Hepatocyte (in vitro differentiated cells): ENCODE measurements around the gene DOCK4.

Experiments
- CTCF ChIP-seq: fragments of 200-600 bp; sonication (generic); IDR thresholded peaks from 2 replicates; pipeline ENCODE4 v1.5.1; 2016; ENCODE audit warnings: antibody characterized with exemption, mild to moderate bottlenecking; ENCODE audit not compliant: poor library complexity
- EZH2 ChIP-seq: fragments of 200-600 bp; sonication (generic); IDR thresholded peaks from 2 replicates; pipeline ENCODE4 v1.6.1; 2016; ENCODE audit warnings: antibody characterized with exemption, mild to moderate bottlenecking, borderline replicate concordance
- EZH2phosphoT487 ChIP-seq: fragments of 200-600 bp; sonication (generic); IDR thresholded peaks from one replicate; pipeline ENCODE4 v1.6.1; 2018; ENCODE audit warnings: antibody characterized with exemption, mild to moderate bottlenecking, low read depth, moderate library complexity; ENCODE audit not compliant: unreplicated experiment, severe bottlenecking

GRCh38 chr7:112116358-112116757, 89.8 kb downstream of the DOCK4 start:
- no peak for TF ChIP-seq CTCF
- no peak for TF ChIP-seq EZH2
- TF ChIP-seq EZH2phosphoT487, result no peak
